Rectal smooth muscle tissue (tissue), 1 donor: ENCODE measurements around the gene ARMC3.

Source experiments
- H3K27ac ChIP-seq: one replicate; pipeline ENCODE4 v1.7.0; 2013; ENCODE audit warnings: low read depth, low read length, inconsistent platforms
- H3K27me3 ChIP-seq: one replicate; pipeline ENCODE4 v1.7.0; 2013; ENCODE audit warnings: low read length; ENCODE audit not compliant: control insufficient read depth, insufficient read depth
- H3K36me3 ChIP-seq: one replicate; pipeline ENCODE4 v1.7.0; 2013; ENCODE audit warnings: low read length; ENCODE audit not compliant: control insufficient read depth, insufficient read depth
- H3K4me1 ChIP-seq: one replicate; pipeline ENCODE4 v1.7.0; 2013; ENCODE audit warnings: low read length; ENCODE audit not compliant: control insufficient read depth, insufficient read depth
- H3K4me3 ChIP-seq: one replicate; pipeline ENCODE4 v1.7.0; 2013; ENCODE audit warnings: low read length
- H3K9ac ChIP-seq: one replicate; pipeline ENCODE4 v1.7.0; 2013; ENCODE audit warnings: low read length

The ARMC3 gene

GRCh38 chr10:23078114-23078513 is 150.3 kb downstream of the ARMC3 start:
- Histone ChIP-seq H3K27ac (no peak overlapping the region), H3K9ac (no peak overlapping the region), H3K36me3 (no peaks in the 10 kb centered on the region), H3K4me3 (no peak overlapping the region), H3K4me1 (peaks cover 4% of the 10 kb centered on the region), H3K27me3 (no peaks in the 10 kb centered on the region)

- Histone ChIP-seq H3K27ac (no peak overlapping the region), H3K27me3 (no peaks in the 10 kb centered on the region), H3K9ac (no peak overlapping the region), H3K4me3 (no peak overlapping the region), H3K36me3 (no peaks in the 10 kb centered on the region), H3K4me1 (peaks cover 4% of the 10 kb centered on the region)
Measured at GRCh38 chr10:23079700-23080099, 151.8 kb downstream of the ARMC3 start.

GRCh38 chr10:23080262-23080661 is 152.4 kb downstream of the ARMC3 start:
- Histone ChIP-seq H3K4me1 (peaks cover 4% of the 10 kb centered on the region), H3K36me3 (no peaks in the 10 kb centered on the region), H3K9ac (no peak overlapping the region), H3K27ac (no peak overlapping the region), H3K27me3 (no peaks in the 10 kb centered on the region), H3K4me3 (no peak overlapping the region)

GRCh38 chr10:23081221-23081750 is 153.4 kb downstream of the ARMC3 start:
- Histone ChIP-seq H3K4me3 (no peak overlapping the region), H3K27me3 (no peaks in the 10 kb centered on the region), H3K4me1 (peaks cover 4% of the 10 kb centered on the region), H3K9ac (no peak overlapping the region), H3K27ac (peak overlapping the region; percentile 22), H3K36me3 (no peaks in the 10 kb centered on the region)

GRCh38 chr10:23081891-23082290 is 154.0 kb downstream of the ARMC3 start:
- no peaks in the 10 kb centered on the region for H3K36me3 ChIP-seq
- no peak overlapping the region for H3K4me3 ChIP-seq
- H3K27ac ChIP-seq = no peak overlapping the region
- H3K27me3 ChIP-seq = no peaks in the 10 kb centered on the region
- no peak overlapping the region for H3K9ac ChIP-seq
- peaks cover 4% of the 10 kb centered on the region for H3K4me1 ChIP-seq
